ENCODE results near the gene FGD6.

DNA sequence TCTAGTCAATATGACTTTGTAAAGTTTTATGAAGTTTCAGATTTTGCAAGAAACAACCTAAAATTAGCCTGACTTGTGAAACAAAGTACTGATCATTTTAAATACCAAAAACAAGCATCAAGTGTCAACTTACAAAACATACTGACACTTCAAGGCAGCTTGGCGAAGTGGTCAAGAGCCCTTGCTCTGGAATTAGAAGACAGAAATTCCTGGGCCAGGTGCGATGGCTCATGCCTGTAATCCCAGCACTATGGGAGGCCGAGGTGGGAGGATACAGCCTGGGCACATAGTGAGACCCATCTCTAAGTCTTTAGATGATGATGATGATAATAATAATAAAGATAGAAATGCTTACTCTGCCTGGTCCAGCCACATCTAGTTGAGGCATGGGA lies 98.5 kb downstream of the FGD6 start:
- no peak for TF ChIP-seq POLR2A (IDR thresholded peaks at IDR 0.05)
- TF ChIP-seq, protein P1, sequence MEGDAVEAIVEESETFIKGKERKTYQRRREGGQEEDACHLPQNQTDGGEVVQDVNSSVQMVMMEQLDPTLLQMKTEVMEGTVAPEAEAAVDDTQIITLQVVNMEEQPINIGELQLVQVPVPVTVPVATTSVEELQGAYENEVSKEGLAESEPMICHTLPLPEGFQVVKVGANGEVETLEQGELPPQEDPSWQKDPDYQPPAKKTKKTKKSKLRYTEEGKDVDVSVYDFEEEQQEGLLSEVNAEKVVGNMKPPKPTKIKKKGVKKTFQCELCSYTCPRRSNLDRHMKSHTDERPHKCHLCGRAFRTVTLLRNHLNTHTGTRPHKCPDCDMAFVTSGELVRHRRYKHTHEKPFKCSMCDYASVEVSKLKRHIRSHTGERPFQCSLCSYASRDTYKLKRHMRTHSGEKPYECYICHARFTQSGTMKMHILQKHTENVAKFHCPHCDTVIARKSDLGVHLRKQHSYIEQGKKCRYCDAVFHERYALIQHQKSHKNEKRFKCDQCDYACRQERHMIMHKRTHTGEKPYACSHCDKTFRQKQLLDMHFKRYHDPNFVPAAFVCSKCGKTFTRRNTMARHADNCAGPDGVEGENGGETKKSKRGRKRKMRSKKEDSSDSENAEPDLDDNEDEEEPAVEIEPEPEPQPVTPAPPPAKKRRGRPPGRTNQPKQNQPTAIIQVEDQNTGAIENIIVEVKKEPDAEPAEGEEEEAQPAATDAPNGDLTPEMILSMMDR (IDR thresholded peaks at IDR 0.05): no peak
- no peak for TF ChIP-seq POLR2AphosphoS5 (IDR thresholded peaks at IDR 0.05)

Data from breast epithelium (tissue), 3 donors.